HG03039 (cell line): ENCODE measurements around the gene POMT2.
"Not testable (repeated sequence)": the region's sequence is repeated elsewhere in the genome, so short reads cannot be mapped to it uniquely, and the experiment has no call there.

Source experiments
- ATAC-seq: cut with Tn5 transposase; IDR thresholded peaks from one replicate; pipeline ENCODE4 v1.9.1; 2021; ENCODE audit warnings: mild to moderate bottlenecking, moderate library complexity; ENCODE audit not compliant: unreplicated experiment

The POMT2 gene

DNA sequence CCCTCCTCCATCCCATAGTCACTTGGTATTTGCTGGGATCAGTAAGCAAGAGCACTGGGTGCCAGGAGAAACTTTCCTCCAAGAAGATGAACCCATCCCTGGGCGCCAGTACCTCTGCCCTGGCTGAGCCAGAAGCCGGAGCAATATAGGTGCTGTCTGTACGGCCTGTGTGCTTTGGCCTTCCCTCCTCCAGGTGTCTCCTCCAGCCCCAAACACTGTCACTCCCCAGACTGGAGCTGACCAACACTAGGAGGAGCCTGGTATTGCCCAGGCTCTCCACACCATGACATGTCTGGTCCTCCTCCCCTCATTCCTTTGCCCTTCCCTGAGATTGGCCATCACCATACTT lies 5.0 kb upstream of the POMT2 start:
- ATAC-seq, result no peak

DNA sequence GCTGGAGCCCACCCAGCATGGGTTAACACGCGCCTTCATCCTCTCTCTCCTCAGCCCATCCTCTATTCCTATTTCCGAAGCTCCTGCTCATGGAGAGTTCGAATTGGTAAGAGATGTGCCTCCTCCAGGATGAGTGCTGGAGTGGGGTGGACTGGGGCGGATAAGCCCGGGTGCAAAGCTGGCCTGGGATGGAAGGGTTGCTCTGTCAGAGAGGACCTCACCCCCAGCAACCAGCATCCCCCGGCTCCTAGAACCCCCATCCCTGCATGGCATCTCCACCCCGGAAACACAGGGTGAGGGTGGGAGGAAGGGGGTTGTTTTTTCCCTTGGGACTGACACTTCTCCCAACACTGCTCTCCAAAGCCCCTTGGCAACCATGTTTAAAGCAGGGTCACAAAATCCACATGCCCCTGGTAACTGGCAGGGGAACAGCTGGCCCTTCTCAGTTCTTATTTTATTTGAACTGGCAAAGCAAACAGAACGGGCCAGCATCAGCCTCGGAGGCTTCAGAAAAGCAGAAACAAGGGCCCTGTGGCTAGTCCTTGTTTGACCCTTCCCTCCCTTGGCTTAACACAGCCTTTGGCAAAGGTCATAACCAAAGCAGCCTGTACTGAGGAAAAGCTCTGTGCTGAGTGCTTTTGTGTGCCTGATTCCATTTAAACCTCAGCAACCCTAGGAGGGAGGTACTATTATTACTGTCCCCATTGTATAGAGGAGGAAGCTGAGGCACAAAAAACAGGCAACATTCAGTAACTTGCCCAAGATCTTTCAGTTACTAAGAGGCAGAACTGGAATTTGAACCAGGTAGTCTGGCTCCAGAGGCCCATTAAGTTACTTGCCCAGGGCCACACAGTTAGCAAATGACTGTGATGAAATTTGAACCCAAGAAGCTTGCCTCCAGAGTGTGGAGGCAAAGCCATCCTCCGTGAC lies 4.4 kb upstream of the POMT2 start:
- no peak for ATAC-seq

DNA sequence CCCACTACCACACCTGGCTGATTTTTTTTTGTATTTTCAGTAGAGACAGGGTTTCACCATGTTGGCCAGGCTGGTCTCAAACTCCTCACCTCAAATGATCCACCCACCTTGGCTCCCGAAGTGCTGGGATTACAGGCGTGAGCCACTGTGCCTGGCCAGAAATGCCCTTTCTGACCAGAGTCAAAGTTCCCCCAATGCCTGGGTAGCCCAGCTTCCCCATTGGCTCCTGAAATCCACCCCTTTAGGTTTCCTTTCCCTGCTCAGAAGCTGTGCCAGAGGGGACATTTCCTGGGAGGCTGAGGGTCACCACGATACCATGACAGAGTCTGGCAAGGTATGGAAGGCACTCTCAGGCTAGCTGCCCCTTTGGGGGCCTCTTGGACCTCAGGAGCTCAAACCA lies 3.6 kb upstream of the POMT2 start:
- ATAC-seq, result no peak

DNA sequence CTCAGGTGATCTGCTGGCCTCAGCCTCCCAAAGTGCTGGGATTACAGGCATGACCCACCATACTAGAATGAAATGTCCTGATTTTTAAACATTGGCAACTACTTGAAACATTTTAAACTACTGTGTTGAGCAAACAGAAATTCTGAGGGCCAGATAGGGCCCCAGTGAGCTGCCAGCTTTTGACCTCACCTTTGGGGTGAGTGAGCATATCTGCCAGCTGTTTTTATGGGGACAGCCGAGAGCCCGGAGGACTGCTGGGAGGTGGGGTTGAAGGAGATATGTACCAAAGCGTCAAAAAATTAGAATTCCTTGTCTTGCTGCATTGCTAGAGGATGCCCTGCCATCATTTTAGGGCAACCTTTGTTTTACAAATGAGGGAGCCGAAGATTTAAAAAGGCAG lies 2.9 kb upstream of the POMT2 start:
- ATAC-seq, result no peak

DNA sequence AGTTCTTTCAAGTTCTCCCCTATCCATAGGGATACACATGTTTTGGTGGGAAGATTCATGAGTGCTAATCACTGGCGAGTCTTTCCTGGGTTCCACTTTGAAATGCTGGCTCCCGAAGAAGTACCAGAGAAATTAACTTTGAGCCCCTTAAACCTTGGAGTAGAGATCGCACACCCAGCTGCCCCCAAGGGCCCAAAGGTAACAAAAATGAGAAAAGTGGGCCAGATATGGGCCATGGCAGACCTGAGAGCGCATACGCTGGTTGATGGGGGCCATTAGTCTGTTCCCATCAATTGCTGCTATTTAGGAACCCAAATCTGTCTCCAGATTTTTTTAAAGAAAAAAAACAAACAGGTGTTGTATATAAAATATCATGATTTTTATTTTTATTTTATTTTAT lies 2.3 kb upstream of the POMT2 start:
- no peak for ATAC-seq

DNA sequence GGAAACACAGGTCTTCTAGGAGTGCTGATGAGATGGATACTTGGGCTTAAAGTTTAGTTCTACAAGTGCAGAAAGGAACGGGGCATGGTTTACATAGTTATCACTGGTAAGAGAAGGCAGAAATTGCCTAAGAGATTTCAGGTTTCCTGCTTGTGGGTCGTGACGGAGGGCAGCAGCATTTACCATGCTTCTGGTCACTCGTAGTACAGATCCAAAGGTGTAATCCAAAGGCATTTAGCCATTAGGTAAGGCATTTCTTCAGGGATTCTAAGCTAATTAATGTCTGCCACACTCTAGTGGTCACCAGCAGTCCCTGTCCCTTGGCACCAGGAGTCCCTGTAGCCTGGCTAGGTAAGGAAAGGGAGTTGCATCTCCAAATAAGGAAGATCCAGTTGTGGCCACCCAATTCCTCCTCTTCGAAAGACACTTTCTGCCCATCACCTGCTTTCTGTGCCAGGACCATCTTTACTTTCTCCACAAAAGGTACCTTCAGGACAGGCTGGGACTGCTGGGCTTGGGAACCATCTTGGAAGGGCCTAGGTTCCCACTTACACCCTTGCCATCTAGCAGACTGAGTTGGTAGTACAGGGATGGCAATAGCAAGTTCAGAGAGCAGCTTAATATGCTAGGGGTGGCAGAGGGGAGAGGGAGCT lies 1.7 kb upstream of the POMT2 start:
- no peak for ATAC-seq

DNA sequence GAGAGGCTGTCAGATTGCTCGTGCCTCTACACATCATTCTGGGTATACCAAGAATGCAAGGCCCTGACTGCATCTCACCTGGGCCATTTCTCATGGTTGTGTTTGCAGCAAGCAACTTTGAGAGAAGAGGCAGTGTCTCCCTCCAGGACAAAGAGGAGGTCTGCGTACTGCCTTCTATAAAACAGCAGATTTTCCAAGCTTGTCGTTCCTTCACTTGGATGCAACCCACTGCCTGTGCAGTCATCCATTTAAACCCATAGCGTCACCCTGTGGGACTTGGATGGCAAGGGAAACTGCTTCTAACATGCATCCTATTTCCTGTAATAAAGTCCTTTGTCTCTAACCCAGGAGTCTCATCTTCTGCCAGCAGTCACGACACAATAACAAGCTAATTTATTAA lies 1.3 kb downstream of the POMT2 start:
- no peak for ATAC-seq

DNA sequence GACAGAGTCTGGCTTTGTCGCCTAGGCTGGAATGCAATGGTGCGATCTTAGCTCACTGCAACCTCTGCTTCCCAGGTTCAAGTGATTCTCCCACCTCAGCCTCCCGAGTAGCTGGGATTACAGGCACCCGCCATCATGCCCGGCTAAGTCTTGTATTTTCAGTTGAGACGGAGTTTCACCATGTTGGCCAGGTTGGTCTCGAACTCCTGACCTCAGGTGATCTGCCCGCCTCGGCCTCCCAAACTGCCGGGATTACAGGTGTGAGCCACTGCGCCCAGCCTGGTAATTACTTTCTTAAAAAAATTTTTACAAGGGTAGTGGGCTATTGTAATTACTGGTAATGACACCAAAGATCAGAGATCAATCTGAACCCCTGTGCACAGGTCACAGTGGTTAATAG lies 1.9 kb downstream of the POMT2 start:
- not testable (repeated sequence) for ATAC-seq

DNA sequence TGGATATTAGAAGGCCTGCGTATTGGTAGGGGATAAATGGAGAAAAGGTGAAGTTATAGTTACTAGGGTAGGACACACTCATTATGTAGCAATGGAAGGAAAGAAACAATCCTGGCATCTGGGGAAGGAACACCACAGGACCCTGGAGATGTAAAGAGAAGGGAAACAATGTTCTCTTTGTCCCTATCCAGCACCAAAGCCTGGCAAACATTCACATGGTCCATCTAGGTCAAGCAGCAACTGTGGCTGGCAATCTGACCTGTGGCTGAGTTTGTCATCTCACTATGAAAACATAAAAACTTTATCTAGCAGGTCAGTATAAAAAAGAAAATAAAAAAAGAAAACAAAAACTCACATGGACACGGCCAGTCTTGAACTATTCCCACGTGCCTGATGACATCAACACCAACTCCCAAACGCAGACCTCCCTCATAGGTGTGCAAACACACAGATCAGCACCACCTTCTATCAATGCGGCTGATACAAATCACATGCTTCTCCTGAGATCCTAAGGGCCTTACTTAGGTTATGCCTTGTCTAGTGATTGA lies 2.6 kb downstream of the POMT2 start:
- ATAC-seq, result no peak

DNA sequence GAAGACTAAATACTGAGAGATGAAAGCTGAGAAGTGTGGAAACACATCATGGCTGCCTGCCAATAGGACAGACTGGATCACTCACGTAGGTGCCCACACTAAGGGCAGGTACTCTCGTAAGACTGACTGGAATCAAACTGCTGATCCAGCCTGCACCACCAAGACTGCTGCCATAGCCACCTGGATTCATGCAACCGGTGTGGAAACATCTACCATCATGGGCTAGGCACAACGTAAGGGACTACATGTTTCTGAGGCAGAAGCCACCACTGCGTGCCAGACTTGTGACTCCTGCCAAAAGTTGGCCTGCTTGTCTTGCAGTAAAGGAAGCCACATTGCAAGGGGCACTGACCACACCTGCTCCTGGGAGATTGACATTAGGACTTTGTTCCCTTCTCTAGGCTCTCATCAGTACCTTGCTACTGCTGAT lies 3.8 kb downstream of the POMT2 start:
- ATAC-seq, result no peak

DNA sequence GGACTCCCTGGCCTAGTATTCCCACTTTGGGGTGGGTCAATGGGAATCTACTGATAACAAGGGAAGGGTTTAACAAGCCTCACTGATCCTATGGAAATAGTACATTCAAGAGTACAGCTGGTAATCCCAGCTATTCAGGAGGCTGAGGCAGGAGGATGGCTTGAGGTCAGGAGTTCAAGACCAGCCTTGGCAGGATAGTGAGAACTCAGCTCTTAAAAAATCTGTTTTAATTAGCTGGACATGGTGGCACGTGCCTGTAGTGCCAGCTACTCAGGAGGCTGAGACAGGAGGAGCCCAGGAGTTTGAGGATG lies 4.5 kb downstream of the POMT2 start:
- ATAC-seq, result no peak

DNA sequence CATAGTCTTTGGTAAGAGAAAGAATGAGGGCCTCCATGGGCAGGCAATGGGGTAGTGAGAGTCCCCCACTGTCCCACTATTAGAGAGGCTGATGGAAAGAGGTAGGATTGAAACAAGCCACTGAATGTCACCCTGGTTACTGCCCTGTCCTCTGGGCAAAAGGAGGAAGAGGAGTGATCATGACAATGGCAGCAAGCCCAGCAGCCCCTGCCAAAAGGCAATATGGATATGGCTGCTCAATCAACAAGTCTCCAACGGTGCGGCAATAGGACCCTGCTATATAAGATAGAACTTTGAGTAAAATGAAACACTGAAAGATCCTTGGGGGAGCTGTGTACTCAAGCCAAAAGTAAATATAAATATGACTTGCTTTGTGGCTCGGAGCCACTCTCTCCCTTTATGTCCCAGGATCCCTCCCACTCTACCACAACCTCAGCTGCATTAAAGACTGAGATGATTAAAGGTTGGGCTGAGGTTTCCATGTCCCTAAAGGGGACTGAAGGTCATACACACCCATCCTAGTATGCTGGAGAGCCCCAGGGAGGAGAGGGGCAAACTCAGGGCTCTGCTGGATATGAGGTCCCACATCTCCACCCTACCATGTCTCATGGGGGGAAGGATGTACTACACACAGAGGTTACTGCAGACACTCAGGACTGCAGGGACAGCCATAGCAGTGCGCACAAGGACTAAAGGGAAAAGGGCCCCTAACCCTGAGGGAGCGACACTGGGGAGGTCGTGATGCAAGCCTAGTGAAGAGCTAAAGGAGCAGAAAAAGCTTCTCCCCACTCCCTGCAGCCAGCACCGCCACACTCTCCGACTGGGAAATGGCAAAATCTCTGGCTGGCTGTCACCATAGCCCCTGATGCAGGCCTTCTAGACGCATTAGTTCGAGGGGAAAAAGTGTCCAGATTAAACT lies 5.9 kb downstream of the POMT2 start:
- ATAC-seq, result no peak

DNA sequence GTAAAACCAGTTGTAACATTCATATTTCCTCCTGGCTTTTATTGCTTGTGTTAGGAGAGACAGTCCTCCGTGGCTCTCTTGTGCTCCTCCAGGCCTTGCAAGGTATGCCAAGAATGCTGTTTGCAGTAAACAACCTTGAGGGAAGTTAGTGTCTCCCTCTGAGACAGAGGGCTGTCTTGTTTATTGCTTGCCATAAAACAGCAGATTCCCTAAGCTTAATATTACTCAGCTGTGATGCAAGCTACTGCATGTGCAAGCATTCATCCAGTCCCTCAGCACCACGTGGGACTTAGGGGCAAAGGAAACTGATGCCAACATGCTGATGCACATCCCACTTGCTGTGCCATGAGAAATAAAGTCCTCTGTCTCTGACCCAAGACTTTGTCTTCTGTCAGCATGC lies 6.6 kb downstream of the POMT2 start:
- no peak for ATAC-seq

DNA sequence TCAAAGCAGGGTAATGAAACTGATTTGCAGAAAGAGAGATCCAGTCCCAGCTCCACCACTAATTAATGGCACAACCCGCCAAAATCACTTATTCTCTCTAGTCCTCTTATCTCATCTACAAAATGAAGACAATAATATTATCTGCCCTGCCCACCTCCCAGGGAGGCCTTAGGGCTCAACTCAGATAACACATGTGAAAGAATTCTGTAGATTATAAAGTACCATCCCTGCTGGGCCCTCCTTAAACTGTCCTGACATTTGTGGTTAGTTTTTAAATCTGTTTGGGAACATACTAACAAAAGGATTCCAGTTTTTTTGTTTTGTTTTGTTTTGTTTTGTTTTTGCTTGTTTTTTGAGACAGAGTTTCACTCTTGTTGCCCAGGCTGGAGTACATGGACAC lies 7.3 kb downstream of the POMT2 start:
- no peak for ATAC-seq

DNA sequence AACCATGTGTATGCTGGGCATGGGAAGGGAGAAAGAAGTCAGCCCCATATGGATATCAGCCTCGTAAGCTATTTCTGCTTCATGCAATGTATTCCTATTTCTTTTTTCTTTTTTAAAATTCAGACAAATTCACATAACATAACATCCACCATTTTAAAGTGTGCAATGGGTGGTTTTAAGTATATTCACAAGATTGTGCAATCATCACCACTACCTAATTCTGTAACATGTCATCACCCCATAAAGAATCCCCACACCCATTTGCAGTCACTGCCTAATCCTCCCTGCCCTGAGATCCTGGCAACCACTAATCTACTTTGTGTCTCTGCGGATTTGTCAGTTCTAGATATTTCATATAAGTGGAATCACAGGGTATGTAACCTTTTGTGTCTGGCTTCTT lies 9.5 kb downstream of the POMT2 start:
- ATAC-seq, result no peak

DNA sequence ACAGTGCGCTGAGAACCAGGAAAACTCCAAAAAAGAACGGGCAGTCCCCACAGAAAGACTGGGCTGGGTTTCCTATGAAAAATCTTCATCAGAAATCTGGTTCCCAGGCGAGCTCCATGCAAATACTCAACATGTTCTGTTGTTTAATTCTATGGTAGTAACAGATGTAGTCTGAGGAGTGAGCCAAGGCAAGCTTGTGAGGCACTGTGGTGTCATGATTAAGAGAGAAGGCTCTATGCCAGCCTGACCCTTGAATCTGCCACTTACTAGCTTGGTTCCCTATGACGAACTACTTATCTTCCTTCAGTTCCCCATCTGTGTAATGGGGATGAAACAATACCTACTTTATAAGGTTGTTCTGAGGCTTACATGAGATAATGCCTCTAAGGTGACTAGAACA lies 10.7 kb downstream of the POMT2 start:
- no peak for ATAC-seq

DNA sequence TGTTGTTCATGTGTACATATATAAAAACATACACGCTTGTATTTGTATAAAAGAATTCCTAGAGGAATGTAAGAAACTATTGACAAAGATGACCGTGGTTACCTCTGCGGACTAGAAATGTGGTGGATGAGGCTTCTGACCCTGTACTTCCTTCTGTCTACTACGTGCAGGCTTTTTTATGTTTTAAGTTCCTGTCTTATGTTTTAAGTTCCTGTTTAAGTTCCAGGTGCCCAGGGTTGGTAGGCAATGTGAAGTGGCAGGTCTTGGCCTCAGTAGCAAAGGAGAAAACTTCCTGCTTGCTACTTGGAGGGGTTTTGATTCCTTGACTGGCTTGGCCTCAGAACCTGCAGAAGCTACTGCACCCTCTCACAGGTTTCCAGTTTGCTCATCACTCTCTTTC lies 11.6 kb downstream of the POMT2 start:
- no peak for ATAC-seq

DNA sequence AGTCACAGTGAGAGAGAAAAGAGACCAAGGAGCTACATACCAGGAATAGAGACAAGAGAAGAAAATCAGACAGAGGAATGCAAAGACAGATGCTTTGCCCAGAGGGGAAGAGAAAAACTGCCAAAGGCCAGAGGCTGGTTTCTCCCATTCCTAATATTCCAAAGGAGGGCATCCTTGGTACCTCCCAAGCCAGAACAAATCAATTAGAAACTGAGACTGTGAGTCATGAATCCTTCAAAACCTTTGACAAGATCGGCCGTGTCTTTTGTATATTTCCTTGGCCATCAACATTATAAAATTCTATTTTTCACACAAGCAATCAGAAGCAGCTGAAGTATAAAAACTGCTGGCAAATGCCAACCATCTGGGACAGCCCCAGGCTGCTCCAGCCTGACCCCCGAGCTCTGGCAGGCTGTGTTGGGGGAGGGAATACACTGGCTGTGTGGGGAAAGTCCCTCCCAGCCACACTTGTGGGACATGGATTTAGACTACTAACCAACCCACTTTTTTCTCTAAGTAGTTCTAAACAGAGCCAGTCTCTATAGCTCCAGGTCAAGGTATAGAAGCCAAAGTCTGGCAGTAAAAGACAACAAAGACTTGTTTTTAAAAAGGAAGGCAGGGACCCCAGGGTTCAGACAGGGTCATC lies 13.7 kb downstream of the POMT2 start:
- ATAC-seq, result no peak

DNA sequence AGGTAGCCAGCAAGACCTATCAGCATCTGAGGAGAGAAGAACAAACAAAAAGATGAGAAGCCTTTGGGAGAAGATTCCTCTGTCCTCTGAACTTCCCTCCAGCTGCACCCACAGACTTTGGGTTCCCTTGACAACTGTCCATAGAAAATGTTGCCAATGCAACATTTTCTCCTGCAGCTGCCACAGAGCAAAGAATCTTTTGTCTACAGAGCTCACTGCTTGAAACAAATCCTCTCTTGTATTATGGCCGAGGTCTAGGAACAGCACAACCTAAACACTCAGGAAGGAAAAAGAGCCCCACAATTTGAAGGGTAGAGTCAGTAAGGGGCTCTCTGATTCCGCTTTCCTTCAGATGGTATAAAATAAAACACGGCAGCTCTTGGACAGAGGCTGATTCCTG lies 14.3 kb downstream of the POMT2 start:
- ATAC-seq, result no peak

DNA sequence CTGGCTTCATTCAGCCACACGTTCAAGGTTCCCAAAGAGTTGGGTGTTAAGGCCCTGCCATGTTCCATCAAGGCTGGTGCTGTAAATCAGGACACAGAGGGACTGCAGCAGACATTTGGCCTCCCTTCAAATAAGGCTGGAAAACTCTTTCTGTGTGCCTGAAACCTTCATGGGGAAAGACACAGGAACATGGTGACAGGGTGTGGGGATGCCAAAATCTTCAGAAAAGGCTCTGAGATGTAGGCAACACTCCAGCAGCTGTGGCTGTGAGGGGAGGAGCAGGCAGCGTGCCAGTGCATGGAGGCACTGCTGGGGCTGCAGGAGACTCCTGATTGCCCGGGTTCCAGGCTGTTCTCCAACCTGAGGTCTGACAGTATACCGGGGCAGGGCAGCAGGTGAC lies 15.0 kb downstream of the POMT2 start:
- ATAC-seq, result no peak
